22Rv1 (cell line): ENCODE measurements around the gene ADK.

Source experiments
- ZFX ChIP-seq: fragments of 450-650 bp; IDR thresholded peaks from 2 replicates; pipeline ENCODE4 v1.6.1; 2017; ENCODE audit warnings: antibody characterized with exemption, borderline replicate concordance
- TF ChIP-seq, protein P1 (sequence below): fragments of 450-650 bp; IDR thresholded peaks from 2 replicates; pipeline ENCODE4 v1.5.1; 2017; ENCODE audit warnings: mild to moderate bottlenecking

DNA sequence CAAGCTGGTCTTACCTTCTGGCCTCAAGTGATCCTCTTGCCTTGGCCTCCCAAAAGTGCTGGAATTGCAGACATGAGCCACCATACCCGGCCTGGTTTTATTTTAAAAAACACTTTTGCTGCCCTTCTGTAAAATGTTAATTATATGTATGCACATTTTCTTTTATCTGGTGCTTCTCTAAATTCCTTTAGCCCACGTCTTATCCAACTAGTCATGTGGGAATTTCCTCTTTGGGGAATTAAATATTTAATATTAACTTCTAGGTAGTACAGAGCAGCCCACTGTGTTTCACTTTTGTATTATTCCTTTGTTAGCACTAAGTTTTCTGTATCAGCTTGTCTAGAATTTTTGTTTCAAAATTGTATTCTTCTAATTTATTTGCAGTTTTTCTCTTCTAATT is 493.7 kb downstream of the ADK start:
- TF ChIP-seq, protein P1, sequence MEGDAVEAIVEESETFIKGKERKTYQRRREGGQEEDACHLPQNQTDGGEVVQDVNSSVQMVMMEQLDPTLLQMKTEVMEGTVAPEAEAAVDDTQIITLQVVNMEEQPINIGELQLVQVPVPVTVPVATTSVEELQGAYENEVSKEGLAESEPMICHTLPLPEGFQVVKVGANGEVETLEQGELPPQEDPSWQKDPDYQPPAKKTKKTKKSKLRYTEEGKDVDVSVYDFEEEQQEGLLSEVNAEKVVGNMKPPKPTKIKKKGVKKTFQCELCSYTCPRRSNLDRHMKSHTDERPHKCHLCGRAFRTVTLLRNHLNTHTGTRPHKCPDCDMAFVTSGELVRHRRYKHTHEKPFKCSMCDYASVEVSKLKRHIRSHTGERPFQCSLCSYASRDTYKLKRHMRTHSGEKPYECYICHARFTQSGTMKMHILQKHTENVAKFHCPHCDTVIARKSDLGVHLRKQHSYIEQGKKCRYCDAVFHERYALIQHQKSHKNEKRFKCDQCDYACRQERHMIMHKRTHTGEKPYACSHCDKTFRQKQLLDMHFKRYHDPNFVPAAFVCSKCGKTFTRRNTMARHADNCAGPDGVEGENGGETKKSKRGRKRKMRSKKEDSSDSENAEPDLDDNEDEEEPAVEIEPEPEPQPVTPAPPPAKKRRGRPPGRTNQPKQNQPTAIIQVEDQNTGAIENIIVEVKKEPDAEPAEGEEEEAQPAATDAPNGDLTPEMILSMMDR: no peak
- no peak for TF ChIP-seq ZFX
